NCI-H345 treated with DMSO at 0.1 percent for 48 hours (cell line): ENCODE measurements around the gene PRKG2.
A peak's percentile ranks its signal among the peaks of the same experiment; 100 is the strongest.

Experiments used
- DNase-seq: peaks from one replicate; lab custom pipeline; 2025; ENCODE audit not compliant: unreplicated experiment; lab: John Stamatoyannopoulos, UW

The PRKG2 gene

GRCh38 chr4:81040012-81040659 lies 174.9 kb downstream of the PRKG2 start:
- peak; percentile 12 for DNase-seq

GRCh38 chr4:81039351-81039972 lies 175.6 kb downstream of the PRKG2 start:
- DNase-seq: no peak

GRCh38 chr4:81038636-81039350 lies 176.2 kb downstream of the PRKG2 start:
- DNase-seq: no peak
